ENCODE measurements around the gene TMIGD2. TPM values are rescaled to one million over a fixed set of nuclear protein-coding genes. Genes with fewer than 3 reads are reported as not detected.

The TMIGD2 gene
- total and polyA plus RNA-seq, 2 donors (not counting 1 experiment from before 2014, with no cell fraction given) = not detected

DNA sequence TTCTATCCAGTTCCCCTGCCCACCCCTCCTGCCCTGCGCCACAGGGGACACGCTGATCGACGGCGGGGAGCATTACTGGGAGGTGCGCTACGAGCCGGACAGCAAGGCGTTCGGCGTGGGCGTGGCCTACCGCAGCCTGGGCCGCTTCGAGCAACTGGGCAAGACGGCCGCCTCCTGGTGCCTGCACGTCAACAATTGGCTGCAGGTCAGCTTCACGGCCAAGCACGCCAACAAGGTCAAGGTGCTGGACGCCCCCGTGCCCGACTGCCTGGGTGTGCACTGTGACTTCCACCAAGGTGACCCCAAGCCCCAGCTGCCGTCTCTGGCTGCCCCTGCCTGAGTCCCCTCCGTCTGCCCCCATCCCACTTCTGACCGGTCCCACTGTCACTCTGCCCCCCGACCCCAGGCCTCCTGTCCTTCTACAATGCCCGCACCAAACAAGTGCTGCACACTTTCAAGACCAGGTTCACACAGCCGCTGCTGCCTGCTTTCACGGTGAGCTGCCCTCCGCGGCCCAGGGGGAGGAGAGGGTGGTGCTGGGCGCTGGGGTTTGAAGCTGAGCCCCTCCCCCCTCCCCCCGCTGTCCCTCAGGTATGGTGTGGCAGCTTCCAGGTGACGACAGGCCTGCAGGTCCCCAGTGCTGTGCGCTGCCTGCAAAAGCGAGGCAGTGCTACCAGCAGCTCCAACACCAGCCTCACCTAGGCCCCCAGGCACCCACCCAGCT, 20.9 kb upstream of the TMIGD2 start:
- Histone ChIP-seq H3K27ac (ENCODE audit: insufficient read depth, low read length) (no peak overlapping the region), H2AFZ (ENCODE audit: low read length) (no peak overlapping the region), H4K20me1 (ENCODE audit: control insufficient read depth, extremely low read depth, insufficient read depth, low read length) (no peaks in the 10 kb centered on the region), H3K4me3 (replicated peaks in 1 of 4; ENCODE audit: control extremely low read depth in 1 of 4, insufficient read depth in 1 of 4, low read depth in 3 of 4, low read length in 4 of 4) (no peak overlapping the region), H3K9ac (ENCODE audit: insufficient read depth, low read length) (no peak overlapping the region), H3K4me2 (ENCODE audit: extremely low read depth, insufficient read depth, low read length) (no peak overlapping the region), H3K36me3 (ENCODE audit: control insufficient read depth, insufficient read depth, low read length) (no peaks in the 10 kb centered on the region), H3K27me3 (ENCODE audit: control insufficient read depth, insufficient read depth, low read length) (peaks cover 3% of the 10 kb centered on the region), H3K9me3 (ENCODE audit: control insufficient read depth, insufficient read depth, low read depth, low read length) (no peaks in the 10 kb centered on the region), H3K4me1 (ENCODE audit: control insufficient read depth, extremely low read depth, insufficient read depth, low read length) (no peaks in the 10 kb centered on the region), H3K79me2 (ENCODE audit: control insufficient read depth, insufficient read depth, low read length) (no peaks in the 10 kb centered on the region)
- DNase-seq (ENCODE audit: low read depth in 2 of 2) = no peak
- no peak for TF ChIP-seq EZH2 (IDR thresholded peaks at IDR 0.05; ENCODE audit: low read length, missing control alignments)
- TF ChIP-seq, protein P1, sequence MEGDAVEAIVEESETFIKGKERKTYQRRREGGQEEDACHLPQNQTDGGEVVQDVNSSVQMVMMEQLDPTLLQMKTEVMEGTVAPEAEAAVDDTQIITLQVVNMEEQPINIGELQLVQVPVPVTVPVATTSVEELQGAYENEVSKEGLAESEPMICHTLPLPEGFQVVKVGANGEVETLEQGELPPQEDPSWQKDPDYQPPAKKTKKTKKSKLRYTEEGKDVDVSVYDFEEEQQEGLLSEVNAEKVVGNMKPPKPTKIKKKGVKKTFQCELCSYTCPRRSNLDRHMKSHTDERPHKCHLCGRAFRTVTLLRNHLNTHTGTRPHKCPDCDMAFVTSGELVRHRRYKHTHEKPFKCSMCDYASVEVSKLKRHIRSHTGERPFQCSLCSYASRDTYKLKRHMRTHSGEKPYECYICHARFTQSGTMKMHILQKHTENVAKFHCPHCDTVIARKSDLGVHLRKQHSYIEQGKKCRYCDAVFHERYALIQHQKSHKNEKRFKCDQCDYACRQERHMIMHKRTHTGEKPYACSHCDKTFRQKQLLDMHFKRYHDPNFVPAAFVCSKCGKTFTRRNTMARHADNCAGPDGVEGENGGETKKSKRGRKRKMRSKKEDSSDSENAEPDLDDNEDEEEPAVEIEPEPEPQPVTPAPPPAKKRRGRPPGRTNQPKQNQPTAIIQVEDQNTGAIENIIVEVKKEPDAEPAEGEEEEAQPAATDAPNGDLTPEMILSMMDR (conservative IDR thresholded peaks at IDR 0.05 in 1 of 2, IDR thresholded peaks at IDR 0.05 in 1 of 2; ENCODE audit: low read depth in 1 of 2, low read length in 2 of 2) = no peak

DNA sequence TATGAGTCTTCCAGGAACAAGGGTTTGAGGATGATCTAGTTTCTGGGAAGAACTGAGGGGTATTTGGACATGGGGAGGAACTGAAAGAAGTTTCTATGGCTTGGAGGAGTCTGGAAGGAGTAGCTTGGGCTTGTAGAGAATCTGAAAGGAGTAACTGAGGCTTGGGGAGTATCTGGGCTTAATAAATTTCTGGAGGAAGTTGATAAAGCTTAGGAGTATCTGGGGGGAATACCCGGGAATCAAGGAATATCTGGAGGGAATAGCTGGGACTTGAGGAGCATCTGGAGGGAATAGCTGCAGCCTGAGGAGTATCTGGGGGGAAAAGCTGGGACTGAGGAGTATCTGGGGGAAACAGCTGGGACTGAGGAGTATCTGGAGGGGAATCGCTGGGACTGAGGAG, 18.2 kb upstream of the TMIGD2 start:
- TF ChIP-seq, protein P1 (conservative IDR thresholded peaks at IDR 0.05 in 1 of 2, IDR thresholded peaks at IDR 0.05 in 1 of 2; ENCODE audit: low read depth in 1 of 2, low read length in 2 of 2) = no peak
- no peak for TF ChIP-seq EZH2 (IDR thresholded peaks at IDR 0.05; ENCODE audit: low read length, missing control alignments)
- H3K36me3 ChIP-seq (ENCODE audit: control insufficient read depth, insufficient read depth, low read length) = no peaks in the 10 kb centered on the region
- DNase-seq (ENCODE audit: low read depth in 2 of 2) = no peak

DNA sequence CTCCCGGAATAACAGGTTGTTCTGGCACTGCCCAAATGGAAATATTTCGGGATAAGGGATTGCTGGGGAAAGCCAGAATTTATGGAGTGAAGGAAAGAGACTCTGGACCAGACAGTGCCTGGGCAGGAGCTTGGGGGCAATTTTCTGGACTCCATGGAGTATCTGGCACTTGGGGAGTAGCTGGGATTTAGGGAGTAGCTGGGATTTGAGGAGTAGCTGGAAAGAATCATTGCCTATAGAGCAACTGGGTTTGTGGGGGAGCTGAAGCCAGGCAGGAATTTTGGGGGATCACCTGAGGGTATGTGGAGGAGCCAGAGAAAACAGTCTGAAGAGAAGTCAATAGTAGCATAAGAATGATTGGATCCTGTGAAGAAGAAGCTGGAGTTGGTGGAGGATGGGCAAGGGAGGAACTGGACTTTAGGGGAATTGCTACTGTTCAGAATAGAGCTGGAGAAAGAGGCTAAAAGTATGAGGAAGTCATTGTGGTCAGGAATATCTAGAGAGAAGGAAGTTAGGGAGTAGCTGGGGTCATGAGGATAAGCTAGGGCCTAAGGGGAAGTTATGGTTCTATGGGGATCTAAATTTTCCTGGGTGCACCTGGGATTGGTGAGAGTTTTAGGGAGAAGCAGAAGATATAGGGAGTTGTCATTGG, 17.0 kb upstream of the TMIGD2 start:
- Histone ChIP-seq H4K20me1 (ENCODE audit: control insufficient read depth, extremely low read depth, insufficient read depth, low read length) (no peaks in the 10 kb centered on the region), H2AFZ (ENCODE audit: low read length) (no peak overlapping the region), H3K9ac (ENCODE audit: insufficient read depth, low read length) (no peak overlapping the region), H3K79me2 (ENCODE audit: control insufficient read depth, insufficient read depth, low read length) (no peaks in the 10 kb centered on the region), H3K4me2 (ENCODE audit: extremely low read depth, insufficient read depth, low read length) (no peak overlapping the region), H3K36me3 (ENCODE audit: control insufficient read depth, insufficient read depth, low read length) (no peaks in the 10 kb centered on the region), H3K9me3 (ENCODE audit: control insufficient read depth, insufficient read depth, low read depth, low read length) (no peaks in the 10 kb centered on the region), H3K4me3 (replicated peaks in 1 of 4; ENCODE audit: control extremely low read depth in 1 of 4, insufficient read depth in 1 of 4, low read depth in 3 of 4, low read length in 4 of 4) (no peak overlapping the region), H3K4me1 (ENCODE audit: control insufficient read depth, extremely low read depth, insufficient read depth, low read length) (no peaks in the 10 kb centered on the region), H3K27ac (ENCODE audit: insufficient read depth, low read length) (no peak overlapping the region), H3K27me3 (ENCODE audit: control insufficient read depth, insufficient read depth, low read length) (no peaks in the 10 kb centered on the region)
- TF ChIP-seq EZH2 (IDR thresholded peaks at IDR 0.05; ENCODE audit: low read length, missing control alignments) = no peak
- TF ChIP-seq, protein P1 (conservative IDR thresholded peaks at IDR 0.05 in 1 of 2, IDR thresholded peaks at IDR 0.05 in 1 of 2; ENCODE audit: low read depth in 1 of 2, low read length in 2 of 2) = no peak
- DNase-seq (ENCODE audit: low read depth in 2 of 2) = no peak

More for the DNA sequence above, 18.2 kb upstream of the TMIGD2 start:
- H3K27me3 ChIP-seq (ENCODE audit: control insufficient read depth, insufficient read depth, low read length) = no peaks in the 10 kb centered on the region
- H2AFZ ChIP-seq (ENCODE audit: low read length) = no peak overlapping the region
- no peak overlapping the region for H3K9ac ChIP-seq (ENCODE audit: insufficient read depth, low read length)
- H3K27ac ChIP-seq (ENCODE audit: insufficient read depth, low read length) = no peak overlapping the region
- no peak overlapping the region for H3K4me2 ChIP-seq (ENCODE audit: extremely low read depth, insufficient read depth, low read length)
- H3K4me1 ChIP-seq (ENCODE audit: control insufficient read depth, extremely low read depth, insufficient read depth, low read length) = no peaks in the 10 kb centered on the region
- no peaks in the 10 kb centered on the region for H3K9me3 ChIP-seq (ENCODE audit: control insufficient read depth, insufficient read depth, low read depth, low read length)
- no peak overlapping the region for H3K4me3 ChIP-seq (replicated peaks in 1 of 4; ENCODE audit: control extremely low read depth in 1 of 4, insufficient read depth in 1 of 4, low read depth in 3 of 4, low read length in 4 of 4)
- H4K20me1 ChIP-seq (ENCODE audit: control insufficient read depth, extremely low read depth, insufficient read depth, low read length) = no peaks in the 10 kb centered on the region
- H3K79me2 ChIP-seq (ENCODE audit: control insufficient read depth, insufficient read depth, low read length) = no peaks in the 10 kb centered on the region

Data from fibroblast of lung (primary cell).